HUDEP-2 (cell line): ENCODE measurements around the gene SMYD1.
A peak's percentile ranks its signal among the peaks of the same experiment; 100 is the strongest.
"Not testable (repeated sequence)": the region's sequence is repeated elsewhere in the genome, so short reads cannot be mapped to it uniquely, and the experiment has no call there.

Source experiments
- DNase-seq, 76 experiments: peaks; one replicate each; lab custom pipeline; 2025; ENCODE audit not compliant: unreplicated experiment in 76 of 76; lab: John Stamatoyannopoulos, UW

The SMYD1 gene

GRCh38 chr2:88067598-88067997 lies at the start of gene SMYD1:
TSS of gene SMYD1 (plus strand) at chr2:88067825. CDS start at chr2:88067865, 40 bp downstream.
- no peak for DNase-seq

- peak in 1 of 76 experiments; percentile 0 for DNase-seq
These were observed 49.4 kb upstream of the SMYD1 start for GRCh38 chr2:88018077-88018805.

- DNase-seq: no peak
These were observed 48.7 kb upstream of the SMYD1 start for GRCh38 chr2:88018909-88019308.

- DNase-seq: no peak
These were observed 47.6 kb upstream of the SMYD1 start for GRCh38 chr2:88019985-88020384.

- DNase-seq: peak in 1 of 76 experiments; percentile 3
These were observed 45.0 kb upstream of the SMYD1 start for GRCh38 chr2:88022669-88022921.

GRCh38 chr2:88024509-88024908 lies 43.1 kb upstream of the SMYD1 start:
- DNase-seq: no peak

- DNase-seq: no peak
These were observed 39.8 kb upstream of the SMYD1 start for GRCh38 chr2:88027697-88028389.

GRCh38 chr2:88028931-88029330 lies 38.7 kb upstream of the SMYD1 start:
- DNase-seq: no peak

- DNase-seq: no peak
These were observed 35.4 kb upstream of the SMYD1 start for GRCh38 chr2:88032070-88032702.

- no peak for DNase-seq
These were observed 31.4 kb upstream of the SMYD1 start for GRCh38 chr2:88036182-88036581.

GRCh38 chr2:88036606-88037005 lies 31.0 kb upstream of the SMYD1 start:
- no peak for DNase-seq

- DNase-seq: no peak
These were observed 29.1 kb upstream of the SMYD1 start for GRCh38 chr2:88038263-88039105.

GRCh38 chr2:88042476-88042875 lies 25.1 kb upstream of the SMYD1 start:
- DNase-seq: no peak

- not testable (repeated sequence) for DNase-seq
These were observed 22.1 kb upstream of the SMYD1 start for GRCh38 chr2:88045561-88045960.

GRCh38 chr2:88048541-88048940 lies 19.1 kb upstream of the SMYD1 start:
- DNase-seq: no peak

- no peak for DNase-seq
These were observed 18.0 kb upstream of the SMYD1 start for GRCh38 chr2:88049622-88050021.

GRCh38 chr2:88051792-88052191 lies 15.8 kb upstream of the SMYD1 start:
- DNase-seq: no peak

GRCh38 chr2:88053296-88053695 lies 14.3 kb upstream of the SMYD1 start:
- DNase-seq: no peak

- peak in 1 of 76 experiments; percentile 2 for DNase-seq
These were observed 13.5 kb upstream of the SMYD1 start for GRCh38 chr2:88053934-88054781.

- peak in 2 of 76 experiments; percentile 16 to 36 for DNase-seq
These were observed 12.7 kb upstream of the SMYD1 start for GRCh38 chr2:88054782-88055370.
